ENCODE data around the gene LYSMD2.

GRCh38 chr15:51752888-51753287 is 15.4 kb upstream of the LYSMD2 start:
- no peak for TF ChIP-seq GATA3 (IDR thresholded peaks at IDR 0.05; ENCODE audit: low read depth, low read length)
- TF ChIP-seq GATA2 (IDR thresholded peaks at IDR 0.05; ENCODE audit: low read depth, low read length) = no peak

Measured in SH-SY5Y (cell line).